Measurements from ENCODE around the gene SLC30A1.
"Not testable (repeated sequence)": the region's sequence is repeated elsewhere in the genome, so short reads cannot be mapped to it uniquely, and the experiment has no call there.

Gene SLC30A1

DNA sequence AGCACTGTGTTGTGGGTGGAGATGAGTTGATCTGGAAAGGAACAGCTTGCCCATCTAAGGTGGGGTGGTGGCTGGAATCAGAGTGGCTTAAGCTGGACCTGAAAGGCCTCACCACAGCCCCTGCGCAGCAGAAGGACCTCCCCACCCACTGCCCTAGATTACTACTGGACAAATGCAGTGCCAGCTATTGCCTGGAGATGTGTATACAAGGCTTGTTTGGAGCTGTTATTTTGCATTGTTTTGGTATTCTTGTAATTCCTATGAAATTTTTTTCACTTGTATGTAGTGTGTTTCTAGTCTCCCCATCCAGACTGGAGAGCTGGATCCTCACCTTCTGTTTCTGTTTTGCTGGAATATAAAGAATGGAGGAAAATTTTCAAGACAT lies 1.3 kb upstream of the SLC30A1 start:
- DNase-seq = no peak

- no peak for DNase-seq
Measured at GRCh38 chr1:211579440-211580302, 710 bp upstream of the SLC30A1 start.

DNA sequence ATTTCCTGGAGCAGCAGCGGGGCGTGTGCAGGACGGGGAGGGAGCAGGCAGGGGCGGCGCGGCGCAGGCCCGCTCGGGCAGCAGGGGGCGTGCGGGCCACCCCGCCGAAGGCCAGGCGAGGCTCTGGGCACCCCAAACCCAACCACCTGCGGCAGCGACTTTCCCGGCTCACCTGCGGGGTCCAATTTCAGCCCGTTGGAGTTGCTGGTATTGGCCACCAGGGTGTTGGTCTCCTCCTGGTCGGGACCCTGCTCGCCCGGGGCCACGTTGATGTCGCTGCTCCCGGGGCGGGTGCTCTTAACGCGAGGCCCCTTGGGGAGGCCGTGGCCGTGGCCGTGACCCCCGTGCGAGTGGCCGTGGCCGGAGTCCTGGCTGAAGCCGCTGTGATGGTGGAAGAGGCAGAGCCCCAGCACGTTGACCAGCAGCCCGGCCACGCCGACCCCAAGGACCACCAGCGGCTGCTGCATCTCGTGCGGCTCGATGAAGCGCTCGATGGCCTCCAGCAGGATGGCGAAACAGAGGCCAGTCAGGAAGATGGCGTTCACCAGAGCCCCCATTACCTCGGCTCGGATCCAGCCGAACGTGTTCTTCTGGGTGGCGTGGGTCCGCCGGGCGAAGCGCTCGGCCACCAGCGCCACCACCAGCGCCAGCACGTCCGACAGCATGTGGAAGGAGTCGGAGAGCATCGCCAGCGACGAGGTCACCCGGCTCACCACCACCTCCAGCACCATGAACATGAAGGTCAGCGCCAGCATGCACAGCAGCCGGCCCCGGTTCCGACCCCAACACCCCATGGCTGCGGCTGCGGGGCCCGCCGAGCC lies 932 bp downstream of the SLC30A1 start:
- peak; percentile 55 for DNase-seq

DNA sequence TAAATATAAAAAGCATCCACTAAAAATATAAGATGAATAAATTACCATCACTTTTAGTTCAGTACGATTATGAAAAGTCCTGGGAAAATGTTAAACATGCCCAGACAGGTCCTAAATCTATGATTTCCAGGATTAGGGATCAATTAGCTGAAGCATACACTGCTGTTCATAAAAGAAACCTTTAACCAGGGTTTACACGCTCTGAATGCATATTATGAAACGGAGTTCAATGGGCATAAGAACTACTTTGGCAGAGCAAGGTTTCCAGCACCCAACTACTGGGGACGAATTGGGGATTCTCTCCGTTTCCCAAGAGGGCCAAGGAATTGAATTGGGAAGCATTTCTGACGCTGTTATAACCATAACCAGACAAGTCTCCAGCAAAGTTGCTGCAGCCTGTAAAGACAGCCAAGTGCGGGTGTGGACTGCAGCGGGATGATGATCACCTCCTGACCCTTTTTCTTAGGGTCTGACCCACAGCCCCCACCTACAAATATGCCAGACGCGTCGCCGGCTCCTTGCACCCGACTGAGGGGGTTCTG lies 1.6 kb downstream of the SLC30A1 start:
- DNase-seq = no peak

- no peak for DNase-seq
Measured at GRCh38 chr1:211576717-211577116, 2.2 kb downstream of the SLC30A1 start.

GRCh38 chr1:211574705-211575104 lies 4.3 kb downstream of the SLC30A1 start:
- DNase-seq = no peak

GRCh38 chr1:211571998-211572397 lies 7.0 kb downstream of the SLC30A1 start:
- no peak for DNase-seq

GRCh38 chr1:211570378-211570777 lies 8.6 kb downstream of the SLC30A1 start:
- DNase-seq = not testable (repeated sequence)

DNA sequence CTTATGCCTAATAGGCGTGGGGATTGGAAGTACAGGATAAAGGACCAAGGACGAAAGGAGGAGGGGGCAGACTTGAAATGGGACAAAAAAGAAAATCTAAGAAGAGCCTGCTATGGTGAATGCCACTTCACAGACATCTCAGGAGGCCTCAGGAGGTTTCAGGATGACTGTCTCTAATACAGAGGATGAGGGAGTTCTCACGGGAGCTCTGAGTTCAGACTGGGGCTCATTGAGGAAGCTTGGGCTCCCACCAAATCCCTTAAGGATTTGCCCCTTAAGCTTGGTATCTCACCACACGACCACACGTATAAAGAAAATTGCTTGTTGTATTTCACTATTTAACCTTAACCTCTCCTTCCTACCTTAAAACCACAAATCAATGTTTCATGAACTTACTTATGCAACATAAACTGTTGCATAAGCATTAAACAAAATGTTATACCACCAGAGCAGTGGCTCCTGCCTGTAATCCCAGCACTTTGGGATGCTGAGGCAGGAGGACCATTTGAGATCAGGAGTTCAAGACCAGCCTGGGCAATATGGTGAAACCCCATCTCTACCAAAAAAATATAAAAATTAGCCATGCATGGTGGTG lies 12.4 kb downstream of the SLC30A1 start:
- no peak for DNase-seq

- no peak for DNase-seq
Measured at GRCh38 chr1:211564084-211564483, 14.9 kb downstream of the SLC30A1 start.

DNA sequence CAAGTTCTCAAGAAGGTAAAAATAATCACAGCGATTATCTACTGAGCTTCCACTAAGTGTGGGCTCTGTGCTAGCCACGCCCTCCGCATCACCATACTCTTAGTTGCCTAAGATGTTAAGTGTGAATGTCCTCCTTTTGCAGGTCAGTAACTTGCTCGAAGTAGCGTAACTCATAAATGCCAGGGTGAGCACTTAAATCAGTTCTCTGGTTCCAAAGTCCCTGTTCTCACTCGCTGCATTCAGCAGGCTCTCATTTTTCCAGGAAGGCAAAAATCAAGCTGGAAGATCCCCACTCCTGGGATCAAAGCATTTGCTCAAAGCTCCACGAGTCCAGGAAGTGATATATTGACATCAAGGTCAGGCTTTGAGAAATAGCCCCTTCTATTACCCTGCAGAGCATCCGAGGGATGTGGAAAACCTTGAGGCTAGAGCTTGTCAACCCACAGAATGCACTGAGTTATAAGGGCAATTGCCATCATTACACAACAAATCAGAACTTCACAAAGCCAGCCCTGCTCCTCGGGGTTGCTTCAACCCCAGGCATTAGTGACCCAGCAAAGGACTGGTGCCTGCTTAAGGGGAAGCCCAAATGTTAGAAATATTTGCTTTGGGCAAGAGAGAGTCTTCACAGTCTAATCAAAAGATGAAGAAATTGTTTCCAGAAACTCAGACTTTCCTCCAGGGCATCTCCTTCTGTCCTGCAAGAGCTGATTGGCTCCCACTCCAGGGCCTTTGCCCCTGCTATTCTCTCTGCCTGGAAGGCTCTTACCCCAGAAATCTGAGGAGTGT lies 19.5 kb downstream of the SLC30A1 start:
- no peak for DNase-seq

DNA sequence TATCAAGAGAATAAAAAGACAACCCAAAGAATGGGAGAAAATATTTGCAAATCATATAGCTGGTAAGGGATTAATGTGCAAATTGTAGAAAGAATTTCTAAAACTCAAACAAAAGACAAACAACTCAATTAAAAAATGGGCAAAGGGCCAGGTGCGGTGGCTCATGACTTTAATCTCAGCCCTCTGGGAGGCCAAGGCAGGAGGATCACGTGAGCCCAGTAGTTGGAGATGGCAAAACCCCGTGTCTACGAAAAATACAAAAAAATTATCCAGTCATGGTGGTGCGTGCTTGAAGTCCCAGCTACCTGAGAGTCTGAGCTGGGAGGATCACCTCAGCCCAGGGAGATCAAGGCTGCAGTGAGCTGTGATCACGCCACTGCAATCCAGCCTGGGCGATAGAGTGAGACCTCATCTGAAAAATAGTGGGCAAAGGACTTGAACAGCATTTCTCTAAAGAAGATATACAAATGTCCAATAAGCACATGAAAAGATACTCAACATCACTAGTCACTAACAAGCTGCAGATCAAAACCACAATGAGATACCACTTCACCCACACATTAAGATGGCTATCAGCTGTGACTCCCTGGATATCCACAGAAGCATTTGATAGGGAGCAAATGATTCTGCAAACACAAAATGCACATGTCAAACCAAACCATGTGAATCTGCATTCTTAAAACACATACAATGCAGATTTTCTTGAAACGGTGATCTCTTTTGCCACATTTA lies 20.9 kb downstream of the SLC30A1 start:
- DNase-seq = no peak

GRCh38 chr1:211553549-211553948 lies 25.4 kb downstream of the SLC30A1 start:
- no peak for DNase-seq

GRCh38 chr1:211551638-211552460 lies 27.1 kb downstream of the SLC30A1 start:
- peak; percentile 58 for DNase-seq

- no peak for DNase-seq
Measured at GRCh38 chr1:211549092-211549711, 29.8 kb downstream of the SLC30A1 start.

DNA sequence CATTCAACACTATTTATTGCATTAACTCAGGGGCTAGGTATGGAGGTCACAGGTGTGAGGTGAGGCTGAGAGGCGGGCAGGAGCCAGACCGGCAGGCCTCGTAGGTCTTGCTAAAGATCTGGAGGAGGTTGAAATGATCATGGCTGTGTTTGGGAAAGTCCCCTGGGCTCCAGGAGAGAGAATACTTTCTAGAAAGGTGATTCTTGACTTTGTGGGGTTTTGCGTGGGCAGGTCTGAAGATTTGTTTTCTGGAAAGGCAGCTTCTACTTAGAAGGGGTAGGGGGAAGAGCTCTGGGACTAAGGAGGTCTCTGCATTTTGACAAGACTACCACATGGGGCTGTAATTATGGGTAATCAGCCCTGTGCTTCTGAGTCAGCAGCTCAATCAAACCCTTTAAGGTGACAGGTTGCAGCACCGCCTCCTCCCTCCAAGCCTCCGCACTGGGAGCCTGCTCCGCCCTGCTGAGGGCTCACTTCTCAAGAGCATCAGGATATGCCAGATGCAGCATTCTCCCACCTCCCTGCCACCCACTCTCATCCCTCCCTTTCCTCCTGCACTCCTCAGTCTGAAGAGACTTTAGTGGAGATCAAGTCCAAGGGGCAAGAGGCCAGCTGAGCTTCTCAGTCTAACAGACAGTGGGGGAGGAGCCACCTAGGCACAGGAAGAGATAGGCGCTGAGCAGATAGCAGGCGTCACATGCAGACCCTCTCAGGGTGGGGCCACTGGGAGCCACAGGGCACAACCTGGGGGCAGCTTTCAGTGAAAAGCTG lies 30.5 kb downstream of the SLC30A1 start:
- DNase-seq = no peak

DNA sequence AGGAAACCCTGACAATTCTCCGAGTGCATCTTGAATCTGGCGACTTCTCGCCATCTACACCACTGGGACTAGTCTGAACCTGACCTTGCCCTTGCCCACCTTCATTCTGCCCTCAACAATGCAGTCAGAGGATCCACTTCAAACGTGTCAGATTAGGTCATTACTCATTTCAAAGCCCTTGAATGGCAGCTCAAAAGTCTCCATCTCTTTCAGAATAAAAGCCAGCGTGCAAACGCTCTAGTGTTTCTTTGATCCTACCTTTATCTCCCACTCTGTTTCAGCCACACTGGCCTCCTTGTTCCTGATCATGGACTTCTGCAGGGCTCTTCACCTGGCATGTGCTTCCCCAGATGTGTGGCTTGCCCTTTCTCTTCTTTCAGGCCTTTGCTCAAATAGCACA lies 31.3 kb downstream of the SLC30A1 start:
- DNase-seq = no peak

GRCh38 chr1:211546543-211546942 lies 32.4 kb downstream of the SLC30A1 start:
- DNase-seq = no peak

DNA sequence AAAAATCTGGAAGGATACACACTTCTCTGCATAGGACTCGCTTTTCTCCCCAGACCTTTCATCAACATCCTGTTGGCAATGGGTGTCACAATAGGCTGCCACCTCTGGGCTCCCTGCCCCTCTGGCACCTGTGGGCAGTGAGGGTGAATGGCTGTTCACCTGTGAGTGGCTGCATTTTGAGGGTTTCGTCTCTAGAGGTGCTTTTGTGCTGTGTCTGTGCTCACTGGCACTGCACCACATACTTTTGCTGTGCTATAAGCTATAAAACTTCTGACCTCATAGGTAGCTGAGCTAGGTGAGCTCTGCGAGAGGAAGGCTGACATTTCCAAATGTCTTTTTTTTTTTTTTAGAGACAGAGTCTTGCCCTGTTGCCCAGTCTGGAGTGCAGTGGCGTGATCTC lies 35.9 kb downstream of the SLC30A1 start:
- DNase-seq = no peak

Measured in fibroblast of skin of right quadriceps (primary cell).